IMR-90 (cell line): ENCODE measurements around the gene LCNL1. TPM values are rescaled to one million over a fixed set of nuclear protein-coding genes. Genes with fewer than 3 reads are reported as not detected.

Experiments
- CHD1 ChIP-seq: IDR thresholded peaks from 2 replicates; pipeline ENCODE4 v1.6.1; 2012; ENCODE audit warnings: low read depth, low read length, improper control_type of control experiment
- FOS ChIP-seq: fragments of 150-350 bp; IDR thresholded peaks from 2 replicates; pipeline ENCODE4 v1.6.1; 2016; ENCODE audit warnings: low read depth, low read length
- polyA plus RNA-seq, 3 experiments: library from polyadenylated mRNA; depleted of rRNA; stranded (reverse); fragments of >200 nt; gene quantifications; 2 replicates each; pipeline ENCODE4 v1.2.3, GENCODE V29; 2012; ENCODE audit warnings: low replicate concordance in 1 of 3
- total RNA-seq: library from RNA; depleted of rRNA; stranded (reverse); fragments of >200 nt; gene quantifications from 2 replicates; pipeline ENCODE4 v1.2.3, GENCODE V29; 2012; rRNA removed

Gene LCNL1
- total and polyA plus RNA-seq, 2 of the 4 experiments (the other 2 are of a cell fraction), result 0.15 TPM; not detected in 1

- TF ChIP-seq CHD1, result no peak
- TF ChIP-seq FOS, result no peak
Measured at GRCh38 chr9:137034709-137035506, 52.1 kb downstream of the LCNL1 start (continued).

Other genes starting within 250 kb of the LCNL1 start
Only the 30 nearest of the 38 such genes appear.
- gene LCN15, start 218.5 kb upstream of the LCNL1 start, total RNA-seq, result not detected in 2 replicates
- not detected in 2 replicates for gene LCN15, start 218.5 kb upstream of the LCNL1 start, polyA plus RNA-seq (2012; rRNA removed)
- gene TMEM141, start 191.6 kb upstream of the LCNL1 start, total RNA-seq, result 37.2 and 39.1 TPM in 2 replicates
- gene TMEM141, start 191.6 kb upstream of the LCNL1 start, polyA plus RNA-seq (2012; rRNA removed), result 72.6 and 77.8 TPM in 2 replicates
- under 0.01 TPM in 1 of 2 replicates, not detected in the other for gene CCDC183, start 186.7 kb upstream of the LCNL1 start, total RNA-seq
- gene CCDC183, start 186.7 kb upstream of the LCNL1 start, polyA plus RNA-seq (2012; rRNA removed), result 0.29 and 0.44 TPM in 2 replicates
- gene RABL6, start 175.0 kb upstream of the LCNL1 start, total RNA-seq, result 43.9 and 47.5 TPM in 2 replicates
- 37.1 and 40.4 TPM in 2 replicates for gene RABL6, start 175.0 kb upstream of the LCNL1 start, polyA plus RNA-seq (2012; rRNA removed)
- 0.18 and 0.28 TPM in 2 replicates for gene AJM1, start 140.5 kb upstream of the LCNL1 start, total RNA-seq
- 1.5 and 1.9 TPM in 2 replicates for gene AJM1, start 140.5 kb upstream of the LCNL1 start, polyA plus RNA-seq (2012; rRNA removed)
- gene PHPT1, start 133.6 kb upstream of the LCNL1 start, total RNA-seq, result 70.3 and 79.8 TPM in 2 replicates
- 214 and 338 TPM in 2 replicates for gene PHPT1, start 133.6 kb upstream of the LCNL1 start, polyA plus RNA-seq (2012; rRNA removed)
- gene MAMDC4, start 130.6 kb upstream of the LCNL1 start, total RNA-seq, result 0.18 and 0.28 TPM in 2 replicates
- gene MAMDC4, start 130.6 kb upstream of the LCNL1 start, polyA plus RNA-seq (2012; rRNA removed), result 3.5 and 5.0 TPM in 2 replicates
- 279 and 538 TPM in 2 replicates for gene EDF1, start 116.7 kb upstream of the LCNL1 start, total RNA-seq
- 701 and 703 TPM in 2 replicates for gene EDF1, start 116.7 kb upstream of the LCNL1 start, polyA plus RNA-seq (2012; rRNA removed)
- 5.8 and 6.6 TPM in 2 replicates for gene TRAF2, start 96.5 kb upstream of the LCNL1 start, total RNA-seq
- 12.0 and 12.9 TPM in 2 replicates for gene TRAF2, start 96.5 kb upstream of the LCNL1 start, polyA plus RNA-seq (2012; rRNA removed)
- 65.1 and 72.2 TPM in 2 replicates for gene FBXW5, start 38.3 kb upstream of the LCNL1 start, total RNA-seq
- 80.2 and 95.4 TPM in 2 replicates for gene FBXW5, start 38.3 kb upstream of the LCNL1 start, polyA plus RNA-seq (2012; rRNA removed)
- gene C8G, start 37.8 kb upstream of the LCNL1 start, total RNA-seq, result not detected in 2 replicates
- gene C8G, start 37.8 kb upstream of the LCNL1 start, polyA plus RNA-seq (2012; rRNA removed), result 0.37 and 0.80 TPM in 2 replicates
- gene LCN12, start 30.7 kb upstream of the LCNL1 start, total RNA-seq, result not detected in 2 replicates
- 0.12 TPM in 1 of 2 replicates, not detected in the other for gene LCN12, start 30.7 kb upstream of the LCNL1 start, polyA plus RNA-seq (2012; rRNA removed)
- gene PTGDS, start 5.5 kb upstream of the LCNL1 start, total RNA-seq, result not detected in 2 replicates
- gene PTGDS, start 5.5 kb upstream of the LCNL1 start, polyA plus RNA-seq (2012; rRNA removed), result 0.87 and 1.2 TPM in 2 replicates
- 4.4 and 5.7 TPM in 2 replicates for gene PAXX, start 9.4 kb downstream of the LCNL1 start, total RNA-seq
- gene PAXX, start 9.4 kb downstream of the LCNL1 start, polyA plus RNA-seq (2012; rRNA removed), result 24.6 and 30.2 TPM in 2 replicates
- gene CLIC3, start 13.6 kb downstream of the LCNL1 start, total RNA-seq, result 0.18 and 0.28 TPM in 2 replicates
- gene CLIC3, start 13.6 kb downstream of the LCNL1 start, polyA plus RNA-seq (2012; rRNA removed), result 1.7 and 2.1 TPM in 2 replicates
- 3.8 and 4.4 TPM in 2 replicates for gene ABCA2, start 45.2 kb downstream of the LCNL1 start, total RNA-seq
- gene ABCA2, start 45.2 kb downstream of the LCNL1 start, polyA plus RNA-seq (2012; rRNA removed), result 46.0 and 52.3 TPM in 2 replicates
- gene FUT7, start 49.1 kb downstream of the LCNL1 start, total RNA-seq, result not detected in 2 replicates
- gene FUT7, start 49.1 kb downstream of the LCNL1 start, polyA plus RNA-seq (2012; rRNA removed), result not detected in 2 replicates
- 2.7 and 2.8 TPM in 2 replicates for gene NPDC1, start 63.2 kb downstream of the LCNL1 start, total RNA-seq
- 58.1 and 74.0 TPM in 2 replicates for gene NPDC1, start 63.2 kb downstream of the LCNL1 start, polyA plus RNA-seq (2012; rRNA removed)
- gene ENTPD2, start 71.1 kb downstream of the LCNL1 start, total RNA-seq, result not detected in 2 replicates
- not detected in 2 replicates for gene ENTPD2, start 71.1 kb downstream of the LCNL1 start, polyA plus RNA-seq (2012; rRNA removed)
- 3.3 and 3.4 TPM in 2 replicates for gene SAPCD2, start 87.6 kb downstream of the LCNL1 start, total RNA-seq
- 4.9 and 6.4 TPM in 2 replicates for gene SAPCD2, start 87.6 kb downstream of the LCNL1 start, polyA plus RNA-seq (2012; rRNA removed)
- 2.3 and 2.5 TPM in 2 replicates for gene UAP1L1, start 94.5 kb downstream of the LCNL1 start, total RNA-seq
- gene UAP1L1, start 94.5 kb downstream of the LCNL1 start, polyA plus RNA-seq (2012; rRNA removed), result 8.7 and 9.8 TPM in 2 replicates
- gene MAN1B1, start 104.0 kb downstream of the LCNL1 start, total RNA-seq, result 25.0 and 28.7 TPM in 2 replicates
- 49.8 and 55.1 TPM in 2 replicates for gene MAN1B1, start 104.0 kb downstream of the LCNL1 start, polyA plus RNA-seq (2012; rRNA removed)
- 14.2 and 14.9 TPM in 2 replicates for gene DPP7, start 131.7 kb downstream of the LCNL1 start, total RNA-seq
- 76.4 and 88.2 TPM in 2 replicates for gene DPP7, start 131.7 kb downstream of the LCNL1 start, polyA plus RNA-seq (2012; rRNA removed)
- not detected in 2 replicates for gene GRIN1, start 156.2 kb downstream of the LCNL1 start, total RNA-seq
- 0.04 and 0.09 TPM in 2 replicates for gene GRIN1, start 156.2 kb downstream of the LCNL1 start, polyA plus RNA-seq (2012; rRNA removed)
- not detected in 2 replicates for gene LRRC26, start 187.1 kb downstream of the LCNL1 start, total RNA-seq
- not detected in 2 replicates for gene LRRC26, start 187.1 kb downstream of the LCNL1 start, polyA plus RNA-seq (2012; rRNA removed)
- gene TMEM210, start 189.1 kb downstream of the LCNL1 start, total RNA-seq, result not detected in 2 replicates
- not detected in 2 replicates for gene TMEM210, start 189.1 kb downstream of the LCNL1 start, polyA plus RNA-seq (2012; rRNA removed)
- gene ANAPC2, start 205.6 kb downstream of the LCNL1 start, total RNA-seq, result 9.3 and 9.4 TPM in 2 replicates
- 29.5 and 34.3 TPM in 2 replicates for gene ANAPC2, start 205.6 kb downstream of the LCNL1 start, polyA plus RNA-seq (2012; rRNA removed)
- 55.7 and 63.9 TPM in 2 replicates for gene SSNA1, start 205.7 kb downstream of the LCNL1 start, total RNA-seq
- gene SSNA1, start 205.7 kb downstream of the LCNL1 start, polyA plus RNA-seq (2012; rRNA removed), result 86.7 and 107 TPM in 2 replicates
- gene TPRN, start 217.7 kb downstream of the LCNL1 start, total RNA-seq, result 1.7 and 1.8 TPM in 2 replicates
- 5.3 and 7.1 TPM in 2 replicates for gene TPRN, start 217.7 kb downstream of the LCNL1 start, polyA plus RNA-seq (2012; rRNA removed)
- 18.8 and 20.8 TPM in 2 replicates for gene TMEM203, start 222.7 kb downstream of the LCNL1 start, total RNA-seq
- 39.1 and 40.6 TPM in 2 replicates for gene TMEM203, start 222.7 kb downstream of the LCNL1 start, polyA plus RNA-seq (2012; rRNA removed)